AG04450 (cell line): ENCODE results near the gene ITSN1. TPM values are rescaled to one million over a fixed set of nuclear protein-coding genes. Genes with fewer than 3 reads are reported as not detected.

Experiments used
- CTCF ChIA-PET: fragments of 300-600, 350-600 bp; formaldehyde crosslinking; extraction: SDS; loops from one replicate; lab custom pipeline; 2022; ENCODE audit warnings: antibody characterized with exemption, inconsistent platforms; lab: Charles Lee
- POLR2A ChIA-PET: fragments of 350-600 bp; formaldehyde crosslinking; extraction: SDS; loops from one replicate; lab custom pipeline; 2021; ENCODE audit warnings: antibody characterized with exemption, inconsistent platforms; lab: Yijun Ruan, JAX
- DNase-seq: peaks from one replicate; pipeline ENCODE4 v3.0.0-alpha.2; 2011; ENCODE audit warnings: low read depth, low spot score
- H3K27ac ChIP-seq: one replicate; pipeline ENCODE4 v1.5.1; 2012; ENCODE audit warnings: low read depth, low read length, control low read depth
- H3K27me3 ChIP-seq: one replicate; pipeline ENCODE4 v1.6.0; 2012; ENCODE audit warnings: low read length; ENCODE audit not compliant: control insufficient read depth, insufficient read depth
- H3K4me3 ChIP-seq: 2 replicates; pipeline ENCODE4 v1.5.1; 2011; ENCODE audit warnings: mild to moderate bottlenecking, low read depth, low read length, control low read depth
- H3K9me3 ChIP-seq: 2 replicates; pipeline ENCODE4 v1.5.1; 2012; ENCODE audit warnings: low read length; ENCODE audit not compliant: control insufficient read depth, insufficient read depth
- polyA plus RNA-seq: library from polyadenylated mRNA; depleted of rRNA; stranded (reverse); fragments of >200 nt; gene quantifications from 2 replicates; pipeline ENCODE4 v1.2.3, GENCODE V29; 2011
- TF ChIP-seq, protein P1 (sequence below): IDR thresholded peaks from 2 replicates; pipeline ENCODE4 v1.5.1; 2011; ENCODE audit warnings: low read depth, low read length, control low read depth, inconsistent platforms

Gene ITSN1
- polyA plus RNA-seq, 1 experiment, result 51.5 TPM

DNA sequence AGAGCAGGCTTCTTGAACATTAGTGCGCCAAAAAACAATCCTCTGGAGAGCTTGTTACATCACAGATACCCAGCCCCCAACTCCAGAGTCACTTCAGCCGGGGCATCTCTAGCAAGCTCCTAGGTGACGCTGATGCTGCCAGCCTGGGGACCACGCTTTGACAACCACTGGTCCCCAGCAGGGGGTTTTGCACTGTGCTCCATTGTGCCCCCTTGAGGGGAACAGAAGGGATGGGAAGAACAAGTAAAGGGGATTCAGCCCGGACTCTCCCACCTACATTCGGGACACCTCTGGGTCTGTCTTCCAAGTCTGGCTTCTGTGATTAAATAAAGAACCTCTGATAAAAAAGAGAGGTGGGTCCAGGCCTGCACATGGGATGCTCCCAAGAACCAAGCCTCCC, 212.9 kb downstream of the ITSN1 start:
- TF ChIP-seq, protein P1, sequence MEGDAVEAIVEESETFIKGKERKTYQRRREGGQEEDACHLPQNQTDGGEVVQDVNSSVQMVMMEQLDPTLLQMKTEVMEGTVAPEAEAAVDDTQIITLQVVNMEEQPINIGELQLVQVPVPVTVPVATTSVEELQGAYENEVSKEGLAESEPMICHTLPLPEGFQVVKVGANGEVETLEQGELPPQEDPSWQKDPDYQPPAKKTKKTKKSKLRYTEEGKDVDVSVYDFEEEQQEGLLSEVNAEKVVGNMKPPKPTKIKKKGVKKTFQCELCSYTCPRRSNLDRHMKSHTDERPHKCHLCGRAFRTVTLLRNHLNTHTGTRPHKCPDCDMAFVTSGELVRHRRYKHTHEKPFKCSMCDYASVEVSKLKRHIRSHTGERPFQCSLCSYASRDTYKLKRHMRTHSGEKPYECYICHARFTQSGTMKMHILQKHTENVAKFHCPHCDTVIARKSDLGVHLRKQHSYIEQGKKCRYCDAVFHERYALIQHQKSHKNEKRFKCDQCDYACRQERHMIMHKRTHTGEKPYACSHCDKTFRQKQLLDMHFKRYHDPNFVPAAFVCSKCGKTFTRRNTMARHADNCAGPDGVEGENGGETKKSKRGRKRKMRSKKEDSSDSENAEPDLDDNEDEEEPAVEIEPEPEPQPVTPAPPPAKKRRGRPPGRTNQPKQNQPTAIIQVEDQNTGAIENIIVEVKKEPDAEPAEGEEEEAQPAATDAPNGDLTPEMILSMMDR, result 0 out of 2 replicates have a peak, but pooled peaks have one; percentile 23
- POLR2A ChIA-PET, result interaction anchor here (0.7 kb wide), 1 partner anchor 13 kb away, joined by 3 read pairs; no protein-coding TSS in a partner anchor
- Histone ChIP-seq H3K4me3 (no peak overlapping the region), H3K27ac (no peak overlapping the region), H3K27me3 (peaks cover under 1% of the 10 kb centered on the region), H3K9me3 (peaks cover 3% of the 10 kb centered on the region; the same call in 1 of the 2 replicates)
- no peak for DNase-seq
- CTCF ChIA-PET, result interaction anchor here (1.1 to 1.6 kb wide), 2 partner anchors 9 to 250 kb away, joined by 3 to 5 read pairs; no protein-coding TSS in a partner anchor

DNA sequence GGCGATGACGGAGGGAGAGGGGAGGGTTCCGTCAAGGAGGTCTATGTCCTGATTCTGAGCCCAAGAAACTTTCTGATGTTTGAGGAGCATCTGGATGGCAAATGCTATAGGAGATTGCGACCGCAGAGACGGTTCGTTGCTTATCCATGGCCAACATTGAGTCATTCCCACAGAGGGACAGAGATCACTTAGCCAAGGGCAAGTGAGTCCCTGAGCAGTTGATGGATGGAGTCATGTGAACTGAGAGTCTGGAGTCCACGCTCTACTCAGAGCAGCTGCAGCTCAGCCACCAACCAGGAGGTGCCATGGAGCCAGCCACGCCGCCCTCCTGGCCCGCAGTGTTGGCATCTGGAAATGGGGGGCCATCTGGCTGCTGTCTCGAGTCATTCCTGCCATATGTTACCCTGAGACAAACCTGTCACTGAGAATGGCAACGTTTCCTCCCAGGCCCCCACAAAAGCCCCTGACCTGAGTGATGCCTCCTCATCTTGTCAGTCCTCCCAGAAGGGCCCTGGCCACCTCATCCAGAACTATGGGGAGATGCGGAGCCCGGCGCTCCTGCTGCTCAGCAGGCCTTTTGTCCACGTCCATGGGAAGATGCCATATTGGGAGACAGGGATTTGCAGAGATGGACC, 214.7 kb downstream of the ITSN1 start:
- TF ChIP-seq, protein P1, result no peak
- CTCF ChIA-PET, result interaction anchor here (0.7 kb wide), 1 partner anchor 494 kb away, joined by 4 read pairs; no protein-coding TSS in a partner anchor
- DNase-seq, result no peak

GRCh38 chr21:33857846-33858666, 215.8 kb downstream of the ITSN1 start:
- Histone ChIP-seq H3K4me3 (no peak overlapping the region), H3K9me3 (peaks cover 3% of the 10 kb centered on the region; the same call in 1 of the 2 replicates), H3K27ac (peak overlapping the region; percentile 2), H3K27me3 (peaks cover 4% of the 10 kb centered on the region)
- DNase-seq, result no peak
- ChIA-PET POLR2A (no interaction called here), CTCF (interaction anchor here (1.2 kb wide), 1 partner anchor 37 kb away, joined by 5 read pairs; no protein-coding TSS in a partner anchor)
- TF ChIP-seq, protein P1, result no peak

More for the DNA sequence above, 214.7 kb downstream of the ITSN1 start:
- H3K27me3 ChIP-seq, result peaks cover 4% of the 10 kb centered on the region
- H3K9me3 ChIP-seq, result peaks cover 3% of the 10 kb centered on the region; the same call in 1 of the 2 replicates
- no peak overlapping the region for H3K4me3 ChIP-seq
- POLR2A ChIA-PET, result interaction anchor here (0.6 kb wide), 1 partner anchor 54 kb away, joined by 8 read pairs; no protein-coding TSS in a partner anchor
- no peak overlapping the region for H3K27ac ChIP-seq

- no peak for DNase-seq
- ChIA-PET POLR2A (no interaction called here), CTCF (interaction anchor here (1.2 kb wide), 1 partner anchor 36 kb away, joined by 5 read pairs; no protein-coding TSS in a partner anchor)
- TF ChIP-seq, protein P1, result no peak
- Histone ChIP-seq H3K4me3 (no peak overlapping the region), H3K9me3 (peaks cover 3% of the 10 kb centered on the region; the same call in 1 of the 2 replicates), H3K27me3 (peaks cover 4% of the 10 kb centered on the region), H3K27ac (no peak overlapping the region)
Observed at GRCh38 chr21:33858667-33859372, 216.5 kb downstream of the ITSN1 start.
